Heart left ventricle (tissue), 16 donors: ENCODE results near the gene SCARF1. TPM values are rescaled to one million over a fixed set of nuclear protein-coding genes. Genes with fewer than 3 reads are reported as not detected.

ENCODE experiments used
- ATAC-seq, 4 donors: fragments of 200-7000 bp; cut with Tn5 transposase; one replicate each; pipeline ENCODE4 v1.9.1; 2020 to 2022; ENCODE audit warnings: moderate library complexity in 4 of 4, mild to moderate bottlenecking in 3 of 4, moderate number of reproducible peaks in 1 of 4
- DNase-seq, 5 donors: peaks; one replicate each; pipeline ENCODE4 v3.0.0-alpha.2; 2020
- H3K27ac ChIP-seq, 12 donors: fragments of 200-600 bp; sonication (generic) in 4 of 12; one replicate each; pipeline versions ENCODE4 v1.5.0 to v1.8.0; 2016 to 2022; ENCODE audit warnings: mild to moderate bottlenecking in 2 of 12
- H3K27me3 ChIP-seq, 9 donors: fragments of 200-600 bp; sonication (generic) in 2 of 9; one replicate each; pipeline versions ENCODE4 v1.5.1 to v1.8.0; 2016 to 2022; ENCODE audit warnings: mild to moderate bottlenecking in 3 of 9
- H3K36me3 ChIP-seq, 9 donors: fragments of 200-600 bp; sonication (generic) in 2 of 9; one replicate each; pipeline versions ENCODE4 v1.5.0 to v1.8.0; 2018 to 2022; ENCODE audit warnings: mild to moderate bottlenecking in 2 of 9
- H3K4me1 ChIP-seq, 12 donors: fragments of 200-600 bp; sonication (generic) in 4 of 12; one replicate each; pipeline versions ENCODE4 v1.5.0 to v1.8.0; 2016 to 2022; ENCODE audit warnings: mild to moderate bottlenecking in 3 of 12
- H3K4me3 ChIP-seq, 12 donors: fragments of 200-600 bp; sonication (generic) in 4 of 12; one replicate each; pipeline versions ENCODE4 v1.5.0 to v1.8.0; 2017 to 2022; ENCODE audit warnings: mild to moderate bottlenecking in 9 of 12, moderate library complexity in 4 of 12
- H3K9me3 ChIP-seq, 12 donors: fragments of 200-600 bp; sonication (generic) in 4 of 12; one replicate each; pipeline versions ENCODE4 v1.5.0 to v1.8.0; 2016 to 2022; ENCODE audit warnings: mild to moderate bottlenecking in 1 of 12
- CTCF ChIP-seq, 12 donors: fragments of 200-600 bp; sonication (generic) in 4 of 12; IDR thresholded peaks; one replicate each; pipeline versions ENCODE4 v1.5.0 to v1.8.0; 2018 to 2022; ENCODE audit warnings: antibody characterized with exemption in 12 of 12, mild to moderate bottlenecking in 5 of 12
- POLR2A ChIP-seq, 2 donors: fragments of 450-650 bp; IDR thresholded peaks; one replicate each; pipeline ENCODE4 v1.6.1; 2017; ENCODE audit warnings: antibody characterized with exemption in 2 of 2, mild to moderate bottlenecking in 2 of 2, moderate library complexity in 2 of 2
- WGBS, 4 donors: extraction: QIAGEN DNeasy Blood & Tissue Kit in 2 of 4; methylation state at CpG; one replicate each; pipeline versions ENCODE4 v1.1.5 to v1.1.7; 2013 to 2018; 5-methylcytosine and 5-hydroxymethylcytosine counted together
- intact Hi-C, 10 donors: fragments of 100-400 bp; cut with DNase I; formaldehyde crosslinking; loops; one replicate each; pipeline versions ENCODE4 v1.11.1 to v1.14.2; 2022
- polyA plus RNA-seq, 2 donors: library from polyadenylated mRNA; stranded (reverse); fragments of 200-250 nt; gene quantifications; one replicate each; pipeline ENCODE4 v1.2.3, GENCODE V29; 2013
- total RNA-seq, 9 donors: library from RNA; depleted of rRNA in 2 of 9; stranded (reverse); fragments of >200 nt in 2 of 9; fragmentation: NEBNext Ultra II Directional in 3 of 9; extraction: Animal tissue kit (Norgen Biotek cat#: 25700) in 3 of 9; gene quantifications; one replicate each; pipeline versions ENCODE4 v1.1.0 to v1.2.4, GENCODE V29; 2016 to 2023
- donor health status: ischemic (EF 13 %, LVEDD 7.1; RV severe dilation, severe dysfunction).
- donor health status: healthy with polysubstance abuse.
- donor health status: DM: no; HTN: yes; CAD: no.
- donor health status: DM: no; HTN: no; CAD: no.
- donor health status: ischemic (EF 25% LVEDD 6.9; RV normal size, moderate dysfunction).
- donor health status: ischemic (EF 25% LVEDD 5.7; RV mildly dilated, moderate dysfunction).
- donor health status: healthy.
- donor health status: DM: yes; HTN: yes; CAD: no.
- donor health status: ischemic (EF 35%, LVEDD 5.7; RV mildly dilated, moderate dysfunction).
- donor health status: nonischemic (EF 11% LVEDD 7.7; RV severe dilation, severe dysfunction).
- donor health status: DM: yes; HTN: yes; CAD: no.
- donor health status: PGD.
- donor health status: ischemic (EF 29% LVEDD 5.4; RV normal size, mild dysfunction).
- donor health status: nonischemic (EF 23%, LVEDD 6.1; RV moderate dilation, normal function).

SCARF1 gene
- total and polyA plus RNA-seq, 11 donors = 7.4 to 25.9 (median 12.4) TPM

- H3K4me1 ChIP-seq = peaks cover 0 to 18% (median under 1%) of the 10 kb centered on the region in 12 donors
- ATAC-seq = no peak
- peak overlapping the region in 1 of 12 donors; percentile 18 for H3K27ac ChIP-seq
- H3K27me3 ChIP-seq = no peaks in the 10 kb centered on the region
- peaks cover 0 to 46% (median 40%) of the 10 kb centered on the region in 9 donors for H3K36me3 ChIP-seq
- no peak for TF ChIP-seq CTCF (IDR thresholded peaks at IDR 0.05)
- no peak for TF ChIP-seq POLR2A (IDR thresholded peaks at IDR 0.05)
- no peak overlapping the region for H3K4me3 ChIP-seq
- 95 to 96% (median 95%) methylated on average over 26 to 45 of the region's 45 CpGs for WGBS, 4 donors
- DNase-seq = peak in 1 of 5 donors; percentile 50
- intact Hi-C loops = loop anchor here in 2 of 10 donors (5.0 to 10.0 kb wide), 2 partner anchors 63 to 270 kb away; no protein-coding TSS in a partner anchor
- H3K9me3 ChIP-seq = no peaks in the 10 kb centered on the region
Measured at GRCh38 chr17:1634841-1635650, 10.5 kb downstream of the SCARF1 start.

GRCh38 chr17:1630662-1631061 lies 14.9 kb downstream of the SCARF1 start:
- H3K4me3 ChIP-seq = no peak overlapping the region
- peak overlapping the region in 1 of 12 donors; percentile 24 for H3K27ac ChIP-seq
- no peaks in the 10 kb centered on the region for H3K27me3 ChIP-seq
- ATAC-seq = no peak
- H3K36me3 ChIP-seq = peaks cover 0 to 17% (median 12%) of the 10 kb centered on the region in 9 donors
- no peak for DNase-seq
- H3K9me3 ChIP-seq = no peaks in the 10 kb centered on the region
- intact Hi-C loops = loop anchor here in 2 of 10 donors (5.0 to 10.0 kb wide), 2 partner anchors 58 to 266 kb away; no protein-coding TSS in a partner anchor
- H3K4me1 ChIP-seq = peaks cover 0 to 43% (median 14%) of the 10 kb centered on the region in 12 donors
- 79 to 92% (median 89%) methylated on average over 4 of the region's 4 CpGs for WGBS, 4 donors
- TF ChIP-seq POLR2A (IDR thresholded peaks at IDR 0.05) (no peak), CTCF (IDR thresholded peaks at IDR 0.05) (no peak)

GRCh38 chr17:1629504-1630310 lies 15.8 kb downstream of the SCARF1 start:
- WGBS, 4 donors = 5 to 14% (median 8%) methylated on average over 25 to 45 of the region's 45 CpGs
- peaks cover 0 to 7% (median 3%) of the 10 kb centered on the region in 9 donors for H3K36me3 ChIP-seq
- DNase-seq (peak in 4 of 5 donors; percentile 62 to 89 (median 70)), ATAC-seq (peak; percentile 11 to 38 (median 28))
- no peak for TF ChIP-seq POLR2A (IDR thresholded peaks at IDR 0.05)
- peak; percentile 36 to 65 (median 54) for TF ChIP-seq CTCF (IDR thresholded peaks at IDR 0.05)
- intact Hi-C loops = loop anchor here in 9 of 10 donors (1.0 to 10.0 kb wide), 10 partner anchors 13 to 362 kb away; partner anchors contain the start of genes BHLHA9 (in 1 of the 9), SCARF1 (in 1 of the 9) and TRARG1 (in 1 of the 9)
- no peaks in the 10 kb centered on the region for H3K27me3 ChIP-seq
- H3K4me3 ChIP-seq = peak overlapping the region; percentile 32 to 96 (median 80)
- H3K9me3 ChIP-seq = no peaks in the 10 kb centered on the region
- peaks cover 0 to 53% (median 14%) of the 10 kb centered on the region in 12 donors for H3K4me1 ChIP-seq
- H3K27ac ChIP-seq = peak overlapping the region; percentile 80 to 97 (median 92)
